Stimulated activated memory B cell treated with anti-CD40 and anti-IgM and Interleukin-4, amounts not matched to agents 10 μg/mL and 1 μg/mL and 100 μg/mL, for 72 hours (primary cell): ENCODE data around the gene ENC1.

Experiments used
- ATAC-seq: fragments of 150-1000 bp; cut with Tn5 transposase; 2 replicates; pipeline ENCODE4 v1.10.0; 2021
- H3K27ac Mint-ChIP-seq: one replicate; pipeline ENCODE4 v1.8.0; 2022; ENCODE audit warnings: mild to moderate bottlenecking, mixed read lengths
- H3K27me3 Mint-ChIP-seq: one replicate; pipeline ENCODE4 v1.8.0; 2022; ENCODE audit warnings: mixed read lengths
- H3K36me3 Mint-ChIP-seq: one replicate; pipeline ENCODE4 v1.8.0; 2022; ENCODE audit warnings: mixed read lengths
- H3K4me1 Mint-ChIP-seq: one replicate; pipeline ENCODE4 v1.8.0; 2022; ENCODE audit warnings: mixed read lengths
- H3K4me3 Mint-ChIP-seq: one replicate; pipeline ENCODE4 v1.8.0; 2022; ENCODE audit warnings: mild to moderate bottlenecking, moderate library complexity, mixed read lengths
- H3K9me3 Mint-ChIP-seq: one replicate; pipeline ENCODE4 v1.8.0; 2022; ENCODE audit warnings: mixed read lengths

ENC1 gene

GRCh38 chr5:74613283-74613682, 27.2 kb downstream of the ENC1 start:
- no peaks in the 10 kb centered on the region for H3K9me3 Mint-ChIP-seq
- ATAC-seq = no peak
- H3K36me3 Mint-ChIP-seq = no peaks in the 10 kb centered on the region
- H3K27me3 Mint-ChIP-seq = no peaks in the 10 kb centered on the region
- no peaks in the 10 kb centered on the region for H3K4me1 Mint-ChIP-seq
- no peak overlapping the region for H3K4me3 Mint-ChIP-seq
- H3K27ac Mint-ChIP-seq = no peak overlapping the region

- no peak for ATAC-seq
- Mint-ChIP-seq H3K36me3 (no peaks in the 10 kb centered on the region), H3K4me1 (no peaks in the 10 kb centered on the region), H3K27ac (no peak overlapping the region), H3K27me3 (no peaks in the 10 kb centered on the region), H3K9me3 (no peaks in the 10 kb centered on the region), H3K4me3 (no peak overlapping the region)
These were observed 28.5 kb downstream of the ENC1 start for GRCh38 chr5:74612045-74612444.

- Mint-ChIP-seq H3K27me3 (peaks cover 4% of the 10 kb centered on the region), H3K9me3 (no peaks in the 10 kb centered on the region), H3K36me3 (no peaks in the 10 kb centered on the region), H3K4me1 (no peaks in the 10 kb centered on the region), H3K27ac (no peak overlapping the region), H3K4me3 (no peak overlapping the region)
- no peak for ATAC-seq
These were observed 31.6 kb downstream of the ENC1 start for GRCh38 chr5:74608736-74609601.

- Mint-ChIP-seq H3K36me3 (no peaks in the 10 kb centered on the region), H3K27ac (no peak overlapping the region), H3K4me1 (no peaks in the 10 kb centered on the region), H3K9me3 (no peaks in the 10 kb centered on the region), H3K27me3 (peaks cover 31% of the 10 kb centered on the region), H3K4me3 (no peak overlapping the region)
- ATAC-seq = no peak
These were observed 34.8 kb downstream of the ENC1 start for GRCh38 chr5:74605759-74606158.

- Mint-ChIP-seq H3K27me3 (peaks cover 41% of the 10 kb centered on the region), H3K36me3 (no peaks in the 10 kb centered on the region), H3K27ac (no peak overlapping the region), H3K9me3 (no peaks in the 10 kb centered on the region), H3K4me1 (no peaks in the 10 kb centered on the region), H3K4me3 (no peak overlapping the region)
- no peak for ATAC-seq
These were observed 37.2 kb downstream of the ENC1 start for GRCh38 chr5:74603376-74603775.

- H3K36me3 Mint-ChIP-seq = no peaks in the 10 kb centered on the region
- H3K27me3 Mint-ChIP-seq = peaks cover 55% of the 10 kb centered on the region
- H3K9me3 Mint-ChIP-seq = no peaks in the 10 kb centered on the region
- H3K27ac Mint-ChIP-seq = no peak overlapping the region
- no peaks in the 10 kb centered on the region for H3K4me1 Mint-ChIP-seq
- ATAC-seq = no peak
- H3K4me3 Mint-ChIP-seq = no peak overlapping the region
These were observed 41.4 kb downstream of the ENC1 start for GRCh38 chr5:74599148-74599547.

GRCh38 chr5:74598731-74599130, 41.8 kb downstream of the ENC1 start:
- Mint-ChIP-seq H3K27ac (no peak overlapping the region), H3K36me3 (no peaks in the 10 kb centered on the region), H3K9me3 (no peaks in the 10 kb centered on the region), H3K27me3 (peaks cover 55% of the 10 kb centered on the region), H3K4me3 (no peak overlapping the region), H3K4me1 (no peaks in the 10 kb centered on the region)
- no peak for ATAC-seq

- H3K4me1 Mint-ChIP-seq = no peaks in the 10 kb centered on the region
- no peak overlapping the region for H3K4me3 Mint-ChIP-seq
- no peak overlapping the region for H3K27ac Mint-ChIP-seq
- no peaks in the 10 kb centered on the region for H3K9me3 Mint-ChIP-seq
- H3K27me3 Mint-ChIP-seq = peaks cover 45% of the 10 kb centered on the region
- no peak for ATAC-seq
- H3K36me3 Mint-ChIP-seq = no peaks in the 10 kb centered on the region
These were observed 43.6 kb downstream of the ENC1 start for GRCh38 chr5:74596927-74597326.

GRCh38 chr5:74595143-74595925, 45.2 kb downstream of the ENC1 start:
- Mint-ChIP-seq H3K27ac (no peak overlapping the region), H3K27me3 (peaks cover 53% of the 10 kb centered on the region)

GRCh38 chr5:74594137-74595040, 46.1 kb downstream of the ENC1 start:
- Mint-ChIP-seq H3K36me3 (no peaks in the 10 kb centered on the region), H3K4me3 (no peak overlapping the region), H3K9me3 (no peaks in the 10 kb centered on the region), H3K27me3 (peaks cover 57% of the 10 kb centered on the region), H3K27ac (no peak overlapping the region), H3K4me1 (no peaks in the 10 kb centered on the region)
- no peak for ATAC-seq

More at GRCh38 chr5:74595143-74595925, 45.2 kb downstream of the ENC1 start:
- Mint-ChIP-seq H3K4me1 (no peaks in the 10 kb centered on the region), H3K36me3 (no peaks in the 10 kb centered on the region), H3K4me3 (no peak overlapping the region), H3K9me3 (no peaks in the 10 kb centered on the region)
- ATAC-seq = no peak

- no peaks in the 10 kb centered on the region for H3K9me3 Mint-ChIP-seq
- no peaks in the 10 kb centered on the region for H3K36me3 Mint-ChIP-seq
- H3K4me1 Mint-ChIP-seq = peaks cover 8% of the 10 kb centered on the region
- peaks cover 40% of the 10 kb centered on the region for H3K27me3 Mint-ChIP-seq
- no peak for ATAC-seq
- no peak overlapping the region for H3K27ac Mint-ChIP-seq
- H3K4me3 Mint-ChIP-seq = no peak overlapping the region
These were observed 51.1 kb downstream of the ENC1 start for GRCh38 chr5:74589204-74590056.

GRCh38 chr5:74588415-74588814, 52.1 kb downstream of the ENC1 start:
- ATAC-seq = no peak
- H3K9me3 Mint-ChIP-seq = no peaks in the 10 kb centered on the region
- no peaks in the 10 kb centered on the region for H3K36me3 Mint-ChIP-seq
- H3K4me3 Mint-ChIP-seq = no peak overlapping the region
- H3K27ac Mint-ChIP-seq = no peak overlapping the region
- H3K4me1 Mint-ChIP-seq = peaks cover 8% of the 10 kb centered on the region
- peaks cover 31% of the 10 kb centered on the region for H3K27me3 Mint-ChIP-seq

GRCh38 chr5:74587890-74588289, 52.6 kb downstream of the ENC1 start:
- no peak overlapping the region for H3K27ac Mint-ChIP-seq
- H3K9me3 Mint-ChIP-seq = no peaks in the 10 kb centered on the region
- no peak overlapping the region for H3K4me3 Mint-ChIP-seq
- H3K27me3 Mint-ChIP-seq = peaks cover 31% of the 10 kb centered on the region
- no peaks in the 10 kb centered on the region for H3K36me3 Mint-ChIP-seq
- H3K4me1 Mint-ChIP-seq = peaks cover 8% of the 10 kb centered on the region
- no peak for ATAC-seq

GRCh38 chr5:74587300-74587699, 53.2 kb downstream of the ENC1 start:
- H3K27ac Mint-ChIP-seq = no peak overlapping the region
- H3K9me3 Mint-ChIP-seq = no peaks in the 10 kb centered on the region
- H3K36me3 Mint-ChIP-seq = no peaks in the 10 kb centered on the region
- H3K27me3 Mint-ChIP-seq = peaks cover 31% of the 10 kb centered on the region
- no peak overlapping the region for H3K4me3 Mint-ChIP-seq
- H3K4me1 Mint-ChIP-seq = peaks cover 8% of the 10 kb centered on the region
- no peak for ATAC-seq
